ENCODE data around the gene TAPBP. TPM values are rescaled to one million over a fixed set of nuclear protein-coding genes. Genes with fewer than 3 reads are reported as not detected.
A peak's percentile ranks its signal among the peaks of the same experiment; 100 is the strongest.
"Not testable (repeated sequence)": the region's sequence is repeated elsewhere in the genome, so short reads cannot be mapped to it uniquely, and the experiment has no call there.

The TAPBP gene
- total and polyA plus RNA-seq, 12 donors = 20.6 to 242 (median 82.7) TPM

GRCh38 chr6:33286946-33287914 lies 26.6 kb downstream of the TAPBP start:
- H3K4me1 ChIP-seq = peaks cover 7 to 27% (median 21%) of the 10 kb centered on the region in 9 donors
- DNase-seq (no peak), ATAC-seq (no peak)
- no peak for TF ChIP-seq CTCF (IDR thresholded peaks at IDR 0.05)
- intact Hi-C loops (cut with DNase I) = no loop called here
- no peak overlapping the region for H3K27ac ChIP-seq
- WGBS, 2 donors = 92 to 94% methylated on average over 22 of the region's 22 CpGs
- H3K9me3 ChIP-seq = no peaks in the 10 kb centered on the region
- no peaks in the 10 kb centered on the region for H3K27me3 ChIP-seq
- peaks cover 0 to 76% (median 22%) of the 10 kb centered on the region in 9 donors for H3K36me3 ChIP-seq
- H3K4me3 ChIP-seq = peak overlapping the region in 2 of 10 donors; percentile 90 to 92

- H3K4me3 ChIP-seq; intact Hi-C loops (cut with DNase I); H3K9me3 ChIP-seq; ATAC-seq; H3K27ac ChIP-seq; H3K27me3 ChIP-seq; DNase-seq: not testable (repeated sequence)
- Histone ChIP-seq H3K4me1 (peaks cover 3 to 20% (median 17%) of the 10 kb centered on the region in 9 donors), H3K36me3 (peaks cover 0 to 77% (median 7%) of the 10 kb centered on the region in 9 donors)
- 94 to 95% methylated on average over 4 of the region's 4 CpGs for WGBS, 2 donors
These were observed 28.7 kb downstream of the TAPBP start for GRCh38 chr6:33285214-33285613.

- no peak for DNase-seq
- Histone ChIP-seq H3K27me3 (no peaks in the 10 kb centered on the region), H3K4me1 (peaks cover 3 to 36% (median 22%) of the 10 kb centered on the region in 9 donors), H3K4me3 (no peak overlapping the region), H3K9me3 (no peaks in the 10 kb centered on the region), H3K36me3 (peaks cover 0 to 89% (median 10%) of the 10 kb centered on the region in 9 donors), H3K27ac (no peak overlapping the region)
- ATAC-seq = no peak
- no peak for TF ChIP-seq CTCF (IDR thresholded peaks at IDR 0.05)
- 85 to 93% methylated on average over 6 of the region's 6 CpGs for WGBS, 2 donors
- intact Hi-C loops (cut with DNase I) = no loop called here
These were observed 33.3 kb downstream of the TAPBP start for GRCh38 chr6:33280539-33280938.

- H3K27me3 ChIP-seq = no peaks in the 10 kb centered on the region
- peaks cover 0 to 89% (median 10%) of the 10 kb centered on the region in 9 donors for H3K36me3 ChIP-seq
- peaks cover 3 to 40% (median 27%) of the 10 kb centered on the region in 9 donors for H3K4me1 ChIP-seq
- no peak for DNase-seq
- no peak overlapping the region for H3K4me3 ChIP-seq
- intact Hi-C loops (cut with DNase I) = loop anchor here in 1 of 10 donors (2.0 kb wide), 1 partner anchor 65 kb away; no protein-coding TSS in a partner anchor
- 64 to 69% methylated on average over 5 of the region's 5 CpGs for WGBS, 2 donors
- ATAC-seq = no peak
- no peak overlapping the region for H3K27ac ChIP-seq
- peak in 6 of 9 donors; percentile 16 to 52 (median 44) for TF ChIP-seq CTCF (IDR thresholded peaks at IDR 0.05)
- H3K9me3 ChIP-seq = no peaks in the 10 kb centered on the region
These were observed 33.8 kb downstream of the TAPBP start for GRCh38 chr6:33279971-33280511.
